H9 (cell line): ENCODE results near the gene SRP9. TPM values are rescaled to one million over a fixed set of nuclear protein-coding genes. Genes with fewer than 3 reads are reported as not detected.

Experiments used
- DNase-seq: peaks from one replicate; pipeline ENCODE4 v3.0.0-alpha.2; 2017
- H2AFZ ChIP-seq: one replicate; pipeline ENCODE4 v1.6.1; 2013; ENCODE audit warnings: mild to moderate bottlenecking, low read length, control low read depth, moderate library complexity
- H2AK5ac ChIP-seq: 2 replicates; pipeline ENCODE4 v1.6.1; 2013; ENCODE audit warnings: low read length, control low read depth, mixed read lengths; ENCODE audit not compliant: insufficient read length
- H2BK120ac ChIP-seq: one replicate; pipeline ENCODE4 v1.6.1; 2013; ENCODE audit warnings: low read depth, mild to moderate bottlenecking, low read length, control low read depth, inconsistent platforms; ENCODE audit not compliant: poor library complexity, severe bottlenecking
- H2BK12ac ChIP-seq: 2 replicates; pipeline ENCODE4 v1.6.1; 2013; ENCODE audit warnings: low read length, control low read depth, mixed read lengths, low read depth; ENCODE audit not compliant: insufficient read length
- H2BK15ac ChIP-seq: 2 replicates; pipeline ENCODE4 v1.6.1; 2013; ENCODE audit warnings: low read depth, low read length, control low read depth
- H2BK20ac ChIP-seq: one replicate; pipeline ENCODE4 v1.6.1; 2013; ENCODE audit warnings: low read depth, mild to moderate bottlenecking, low read length, control low read depth, inconsistent platforms; ENCODE audit not compliant: poor library complexity, severe bottlenecking
- H2BK5ac ChIP-seq: 2 replicates; pipeline ENCODE4 v1.6.1; 2013; ENCODE audit warnings: low read length, control low read depth, mixed read lengths; ENCODE audit not compliant: insufficient read length
- H3K14ac ChIP-seq: 2 replicates; pipeline ENCODE4 v1.6.1; 2013; ENCODE audit warnings: low read length, control low read depth; ENCODE audit not compliant: insufficient read depth
- H3K18ac ChIP-seq: 2 replicates; pipeline ENCODE4 v1.6.1; 2013; ENCODE audit warnings: low read depth, mild to moderate bottlenecking, mixed read lengths, low read length, control low read depth; ENCODE audit not compliant: insufficient read length
- H3K23ac ChIP-seq: 2 replicates; pipeline ENCODE4 v1.6.1; 2013; ENCODE audit warnings: low read length, control low read depth, mixed read lengths, low read depth; ENCODE audit not compliant: insufficient read length
- H3K23me2 ChIP-seq: 2 replicates; pipeline ENCODE4 v1.6.1; 2013; ENCODE audit warnings: low read depth, mild to moderate bottlenecking, mixed read lengths, low read length, control low read depth; ENCODE audit not compliant: insufficient read length, poor library complexity, severe bottlenecking
- H3K27ac ChIP-seq: 2 replicates; pipeline ENCODE4 v1.5.1; 2013; ENCODE audit warnings: low read length, control low read depth, mixed read lengths, low read depth; ENCODE audit not compliant: insufficient read length
- H3K27me3 ChIP-seq: 2 replicates; pipeline ENCODE4 v1.6.1; 2013; ENCODE audit warnings: low read length, control low read depth, inconsistent platforms; ENCODE audit not compliant: insufficient read depth
- H3K4ac ChIP-seq: 2 replicates; pipeline ENCODE4 v1.6.1; 2013; ENCODE audit warnings: low read depth, mild to moderate bottlenecking, control low read depth, inconsistent platforms, low read length, moderate library complexity
- H3K4me1 ChIP-seq: 2 replicates; pipeline ENCODE4 v1.6.1; 2013; ENCODE audit warnings: low read length, control low read depth, inconsistent platforms; ENCODE audit not compliant: insufficient read depth
- H3K4me2 ChIP-seq: 2 replicates; pipeline ENCODE4 v1.6.1; 2013; ENCODE audit warnings: low read length, control low read depth, mixed read lengths; ENCODE audit not compliant: insufficient read length, insufficient read depth
- H3K56ac ChIP-seq: 2 replicates; pipeline ENCODE4 v1.6.1; 2013; ENCODE audit warnings: low read depth, mild to moderate bottlenecking, mixed read lengths, low read length, control low read depth; ENCODE audit not compliant: insufficient read length
- H3K79me1 ChIP-seq: 2 replicates; pipeline ENCODE4 v1.6.1; 2013; ENCODE audit warnings: low read depth, mild to moderate bottlenecking, moderate library complexity, low read length, control low read depth, inconsistent platforms; ENCODE audit not compliant: insufficient read depth, poor library complexity, severe bottlenecking
- H3K79me2 ChIP-seq: 2 replicates; pipeline ENCODE4 v1.6.1; 2013; ENCODE audit warnings: low read length, control low read depth, inconsistent platforms; ENCODE audit not compliant: insufficient read depth
- H3K9ac ChIP-seq: 2 replicates; pipeline ENCODE4 v1.6.1; 2013; ENCODE audit warnings: low read length, control low read depth, mixed read lengths; ENCODE audit not compliant: insufficient read length; ENCODE audit errors: extremely low read depth
- H3K9me3 ChIP-seq: one replicate; pipeline ENCODE4 v1.6.1; 2013; ENCODE audit warnings: low read depth, low read length, inconsistent platforms; ENCODE audit not compliant: control insufficient read depth
- H3T11ph ChIP-seq: one replicate; pipeline ENCODE4 v1.6.1; 2013; ENCODE audit warnings: mild to moderate bottlenecking, low read length, control low read depth, inconsistent platforms
- H4K20me1 ChIP-seq: one replicate; pipeline ENCODE4 v1.6.1; 2013; ENCODE audit not compliant: control insufficient read depth, insufficient read length, insufficient read depth
- H4K5ac ChIP-seq: 2 replicates; pipeline ENCODE4 v1.6.1; 2013; ENCODE audit warnings: low read depth, mild to moderate bottlenecking, mixed read lengths, low read length, control low read depth; ENCODE audit not compliant: insufficient read length
- H4K8ac ChIP-seq: replicated peaks from 2 replicates; pipeline ENCODE4 v1.6.1; 2013; ENCODE audit warnings: low read length, control low read depth, mixed read lengths, low read depth; ENCODE audit not compliant: insufficient read length
- H4K91ac ChIP-seq: 2 replicates; pipeline ENCODE4 v1.6.1; 2013; ENCODE audit warnings: low read depth, mild to moderate bottlenecking, moderate library complexity, mixed read lengths, low read length, control low read depth; ENCODE audit not compliant: insufficient read length
- H3K27ac Mint-ChIP-seq, 3 experiments: 2 replicates in 2 of 3; 3 replicates in 1 of 3; pipeline ENCODE4 v1.8.0; 2020 to 2021; ENCODE audit warnings: mixed read lengths in 3 of 3, mild to moderate bottlenecking in 1 of 3, moderate library complexity in 1 of 3
- H3K27me3 Mint-ChIP-seq: 2 replicates; pipeline ENCODE4 v1.8.0; 2021; ENCODE audit warnings: low read depth, mild to moderate bottlenecking, moderate library complexity, mixed read lengths
- H3K36me3 Mint-ChIP-seq, 3 experiments: 2 replicates in 2 of 3; 3 replicates in 1 of 3; pipeline ENCODE4 v1.8.0; 2020 to 2021; ENCODE audit warnings: low read depth in 3 of 3, mixed read lengths in 3 of 3; ENCODE audit not compliant: insufficient read depth in 1 of 3
- H3K4me1 Mint-ChIP-seq, 2 experiments: 2 replicates each; pipeline ENCODE4 v1.8.0; 2020; ENCODE audit warnings: mixed read lengths in 2 of 2
- H3K4me3 Mint-ChIP-seq, 2 experiments: 2 replicates in 1 of 2; 3 replicates in 1 of 2; pipeline ENCODE4 v1.8.0; 2020 to 2021; ENCODE audit warnings: mild to moderate bottlenecking in 2 of 2, mixed read lengths in 2 of 2, moderate library complexity in 1 of 2
- H3K9me3 Mint-ChIP-seq, 2 experiments: 2 replicates in 1 of 2; 3 replicates in 1 of 2; pipeline ENCODE4 v1.8.0; 2020; ENCODE audit warnings: mild to moderate bottlenecking in 2 of 2, mixed read lengths in 2 of 2, moderate library complexity in 1 of 2
- WGBS: extraction: QIAGEN DNeasy Blood & Tissue Kit; methylation state at CpG from one replicate; pipeline ENCODE4 v1.1.7; 2013; ENCODE audit warnings: missing lambda C conversion rate, low lambda C conversion rate, mixed read lengths; ENCODE audit not compliant: insufficient read length; ENCODE audit errors: extremely low coverage; 5-methylcytosine and 5-hydroxymethylcytosine counted together
- total RNA-seq: library from RNA; stranded (reverse); gene quantifications from 2 replicates; pipeline ENCODE4 v1.2.1, GENCODE V29; 2021
- TF ChIP-seq, protein P1 (sequence below): fragments of 200-600 bp; sonication (generic); conservative IDR thresholded peaks from 3 replicates; pipeline ENCODE4 v1.8.0; 2021; ENCODE audit warnings: antibody characterized with exemption, mild to moderate bottlenecking

Gene SRP9
- total RNA-seq, 1 experiment from 2014 or later, result 403 TPM

- no peak overlapping the region for H3K18ac ChIP-seq
- H3T11ph ChIP-seq, result no peak overlapping the region
- H2BK15ac ChIP-seq, result no peak overlapping the region
- no peak overlapping the region for H2BK12ac ChIP-seq
- no peak overlapping the region for H2BK20ac ChIP-seq
- H4K91ac ChIP-seq, result no peak overlapping the region
- no peak overlapping the region for H2AK5ac ChIP-seq
- no peak overlapping the region for H3K4me2 ChIP-seq
- H3K23ac ChIP-seq, result no peak overlapping the region
- H2BK120ac ChIP-seq, result no peak overlapping the region
- H4K5ac ChIP-seq, result no peak overlapping the region
- no peak overlapping the region for H3K56ac ChIP-seq
- H3K9me3 ChIP-seq, result no peaks in the 10 kb centered on the region
- H3K9ac ChIP-seq, result no peak overlapping the region
- H3K9me3 Mint-ChIP-seq, result no peaks in the 10 kb centered on the region; a peak in 1 of 5 replicates
- no peaks in the 10 kb centered on the region for H3K79me2 ChIP-seq
- no peak overlapping the region for H2AFZ ChIP-seq
- H3K4me1 Mint-ChIP-seq, result peaks cover 32 to 34% of the 10 kb centered on the region in 2 experiments
- H3K4me1 ChIP-seq, result no peaks in the 10 kb centered on the region; the same call in 1 of the 2 replicates
- H3K36me3 Mint-ChIP-seq, result no peaks in the 10 kb centered on the region
- H4K20me1 ChIP-seq, result no peaks in the 10 kb centered on the region
- H2BK5ac ChIP-seq, result no peak overlapping the region
- no CpG with 5 or more reads among the region's 7 CpGs for WGBS
- H3K27ac Mint-ChIP-seq, result no peak overlapping the region
- TF ChIP-seq, protein P1, sequence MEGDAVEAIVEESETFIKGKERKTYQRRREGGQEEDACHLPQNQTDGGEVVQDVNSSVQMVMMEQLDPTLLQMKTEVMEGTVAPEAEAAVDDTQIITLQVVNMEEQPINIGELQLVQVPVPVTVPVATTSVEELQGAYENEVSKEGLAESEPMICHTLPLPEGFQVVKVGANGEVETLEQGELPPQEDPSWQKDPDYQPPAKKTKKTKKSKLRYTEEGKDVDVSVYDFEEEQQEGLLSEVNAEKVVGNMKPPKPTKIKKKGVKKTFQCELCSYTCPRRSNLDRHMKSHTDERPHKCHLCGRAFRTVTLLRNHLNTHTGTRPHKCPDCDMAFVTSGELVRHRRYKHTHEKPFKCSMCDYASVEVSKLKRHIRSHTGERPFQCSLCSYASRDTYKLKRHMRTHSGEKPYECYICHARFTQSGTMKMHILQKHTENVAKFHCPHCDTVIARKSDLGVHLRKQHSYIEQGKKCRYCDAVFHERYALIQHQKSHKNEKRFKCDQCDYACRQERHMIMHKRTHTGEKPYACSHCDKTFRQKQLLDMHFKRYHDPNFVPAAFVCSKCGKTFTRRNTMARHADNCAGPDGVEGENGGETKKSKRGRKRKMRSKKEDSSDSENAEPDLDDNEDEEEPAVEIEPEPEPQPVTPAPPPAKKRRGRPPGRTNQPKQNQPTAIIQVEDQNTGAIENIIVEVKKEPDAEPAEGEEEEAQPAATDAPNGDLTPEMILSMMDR, result no peak
- H3K4ac ChIP-seq, result no peak overlapping the region
- H3K4me3 Mint-ChIP-seq, result peak overlapping the region in 1 of 2 experiments; percentile 23; a peak in 1 of 5 replicates
- H3K27me3 Mint-ChIP-seq, result peaks cover 56% of the 10 kb centered on the region
- no peak for DNase-seq
- no peak overlapping the region for H3K27ac ChIP-seq
- H3K14ac ChIP-seq, result no peak overlapping the region
- no peaks in the 10 kb centered on the region for H3K79me1 ChIP-seq
- H3K27me3 ChIP-seq, result no peaks in the 10 kb centered on the region
- H3K23me2 ChIP-seq, result no peaks in the 10 kb centered on the region
- H4K8ac ChIP-seq, result no peak overlapping the region
Measured at GRCh38 chr1:225747566-225747965, 30.1 kb upstream of the SRP9 start.
